OCI-LY3 (cell line): ENCODE data around the gene PPCDC.

Experiments used
- EZH2phosphoT487 ChIP-seq: fragments of 200-600 bp; shearing (Covaris generic); IDR thresholded peaks from 2 replicates; pipeline ENCODE4 v1.6.1; 2018; ENCODE audit warnings: antibody characterized with exemption, mixed run types, low read depth
- TF ChIP-seq, protein P1 (sequence below): fragments of 200-600, 300-600 bp; sonication (generic); IDR thresholded peaks from 2 replicates; pipeline ENCODE4 v1.5.1; 2014; ENCODE audit warnings: antibody characterized with exemption, low read length, low read depth

DNA sequence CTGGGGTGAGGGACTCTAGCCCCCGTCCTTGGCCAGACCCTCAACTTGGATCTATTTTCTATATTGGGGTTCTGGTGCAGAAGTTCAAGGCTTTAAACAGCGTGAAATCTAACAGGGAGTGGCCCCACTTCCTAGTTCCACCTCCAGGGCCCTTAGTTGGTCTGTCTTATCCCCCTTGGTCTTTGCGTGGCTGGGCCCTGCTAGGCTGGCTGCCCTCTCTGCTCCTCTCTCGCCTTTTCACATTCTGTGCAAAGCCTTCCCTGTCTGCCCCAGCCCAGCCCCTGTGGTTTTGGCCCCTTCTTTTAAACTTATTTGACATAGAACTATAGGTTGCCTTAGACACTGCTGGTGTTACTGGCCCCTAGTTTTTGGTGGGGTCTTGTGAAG is 5.6 kb downstream of the PPCDC start:
- TF ChIP-seq, protein P1, sequence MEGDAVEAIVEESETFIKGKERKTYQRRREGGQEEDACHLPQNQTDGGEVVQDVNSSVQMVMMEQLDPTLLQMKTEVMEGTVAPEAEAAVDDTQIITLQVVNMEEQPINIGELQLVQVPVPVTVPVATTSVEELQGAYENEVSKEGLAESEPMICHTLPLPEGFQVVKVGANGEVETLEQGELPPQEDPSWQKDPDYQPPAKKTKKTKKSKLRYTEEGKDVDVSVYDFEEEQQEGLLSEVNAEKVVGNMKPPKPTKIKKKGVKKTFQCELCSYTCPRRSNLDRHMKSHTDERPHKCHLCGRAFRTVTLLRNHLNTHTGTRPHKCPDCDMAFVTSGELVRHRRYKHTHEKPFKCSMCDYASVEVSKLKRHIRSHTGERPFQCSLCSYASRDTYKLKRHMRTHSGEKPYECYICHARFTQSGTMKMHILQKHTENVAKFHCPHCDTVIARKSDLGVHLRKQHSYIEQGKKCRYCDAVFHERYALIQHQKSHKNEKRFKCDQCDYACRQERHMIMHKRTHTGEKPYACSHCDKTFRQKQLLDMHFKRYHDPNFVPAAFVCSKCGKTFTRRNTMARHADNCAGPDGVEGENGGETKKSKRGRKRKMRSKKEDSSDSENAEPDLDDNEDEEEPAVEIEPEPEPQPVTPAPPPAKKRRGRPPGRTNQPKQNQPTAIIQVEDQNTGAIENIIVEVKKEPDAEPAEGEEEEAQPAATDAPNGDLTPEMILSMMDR = no peak
- no peak for TF ChIP-seq EZH2phosphoT487
